Lower lobe of right lung (tissue), 2 donors: ENCODE measurements around the gene GRIN2C. TPM values are rescaled to one million over a fixed set of nuclear protein-coding genes. Genes with fewer than 3 reads are reported as not detected.

ENCODE experiments used
- ATAC-seq, 2 donors: fragments of 200-7000 bp; cut with Tn5 transposase; one replicate each; pipeline ENCODE4 v1.9.1; 2020 to 2022; ENCODE audit warnings: mild to moderate bottlenecking in 2 of 2, moderate library complexity in 2 of 2
- DNase-seq: peaks from one replicate; pipeline ENCODE4 v3.0.0-alpha.2; 2020
- H3K27ac ChIP-seq: fragments of 200-600 bp; one replicate; pipeline ENCODE4 v1.8.0; 2022
- H3K27me3 ChIP-seq: fragments of 200-600 bp; one replicate; pipeline ENCODE4 v1.8.0; 2022; ENCODE audit warnings: low read depth
- H3K36me3 ChIP-seq: fragments of 200-600 bp; one replicate; pipeline ENCODE4 v1.8.0; 2022; ENCODE audit warnings: mild to moderate bottlenecking
- H3K4me1 ChIP-seq: fragments of 200-600 bp; one replicate; pipeline ENCODE4 v1.8.0; 2022
- H3K4me3 ChIP-seq: fragments of 200-600 bp; one replicate; pipeline ENCODE4 v1.8.0; 2022; ENCODE audit warnings: mild to moderate bottlenecking
- H3K9me3 ChIP-seq: fragments of 200-600 bp; one replicate; pipeline ENCODE4 v1.8.0; 2022
- intact Hi-C: fragments of 100-400 bp; cut with DNase I; formaldehyde crosslinking; loops from one replicate; pipeline ENCODE4 v1.11.0; 2022
- total RNA-seq: library from RNA; stranded (reverse); fragmentation: NEBNext Ultra II Directional; extraction: Animal tissue kit (Norgen Biotek cat#: 25700); gene quantifications from one replicate; pipeline ENCODE4 v1.2.1, GENCODE V29; 2021
- TF ChIP-seq, protein P1 (sequence below): fragments of 200-600 bp; IDR thresholded peaks from one replicate; pipeline ENCODE4 v1.8.0; 2022; ENCODE audit warnings: antibody characterized with exemption, mild to moderate bottlenecking
- donor health status: DM: no; HTN: yes; CAD: no; lungs with severe emphysema.

GRIN2C gene
- total RNA-seq, 1 donor from 2014 or later, result 0.83 TPM

DNA sequence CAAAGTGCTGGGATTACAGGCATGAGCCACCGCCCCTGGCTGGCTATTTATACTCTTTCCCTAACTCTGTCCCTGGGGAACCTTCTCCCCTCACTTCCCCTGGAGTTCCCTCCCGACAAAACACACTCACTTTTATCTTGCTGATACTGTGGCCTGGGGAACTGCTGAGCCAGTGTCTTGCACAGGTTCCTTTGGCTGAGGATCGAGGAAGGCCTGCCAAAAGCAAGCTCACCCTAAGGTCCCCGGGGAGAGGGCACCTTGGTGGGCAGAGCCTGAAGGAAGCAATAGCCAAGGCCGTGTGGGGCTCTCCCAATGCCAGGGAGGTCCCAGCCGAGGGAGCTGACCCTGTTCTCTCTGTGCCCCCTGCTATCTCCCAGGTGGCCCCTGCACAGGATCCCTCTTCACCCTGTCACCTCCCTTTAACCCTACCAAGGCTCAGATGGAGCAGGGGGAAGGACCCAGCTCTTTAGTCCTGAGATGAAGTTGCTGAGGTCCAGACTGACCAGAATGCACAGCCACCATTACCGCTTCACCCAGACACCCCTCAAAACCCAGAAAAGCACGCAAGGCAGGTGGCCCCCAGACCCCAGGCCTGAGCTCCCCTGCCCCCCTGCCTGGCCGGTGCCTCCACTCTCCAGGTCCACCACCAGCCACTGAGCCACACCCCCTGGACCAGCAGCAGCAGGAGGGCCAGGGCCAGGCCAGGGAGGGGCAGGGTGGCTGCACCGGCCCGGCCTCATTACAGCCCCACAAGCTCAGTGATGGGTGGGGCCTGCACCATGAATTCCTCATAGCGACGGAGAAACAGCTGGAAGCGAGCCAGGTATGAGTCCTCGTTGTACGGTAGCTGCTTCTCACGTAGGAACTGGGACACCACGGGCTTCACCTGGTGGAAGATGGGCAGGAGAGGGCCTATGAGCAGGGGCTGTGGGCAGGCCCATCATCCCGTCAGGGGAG lies 18.2 kb upstream of the GRIN2C start:
- no peak for DNase-seq

DNA sequence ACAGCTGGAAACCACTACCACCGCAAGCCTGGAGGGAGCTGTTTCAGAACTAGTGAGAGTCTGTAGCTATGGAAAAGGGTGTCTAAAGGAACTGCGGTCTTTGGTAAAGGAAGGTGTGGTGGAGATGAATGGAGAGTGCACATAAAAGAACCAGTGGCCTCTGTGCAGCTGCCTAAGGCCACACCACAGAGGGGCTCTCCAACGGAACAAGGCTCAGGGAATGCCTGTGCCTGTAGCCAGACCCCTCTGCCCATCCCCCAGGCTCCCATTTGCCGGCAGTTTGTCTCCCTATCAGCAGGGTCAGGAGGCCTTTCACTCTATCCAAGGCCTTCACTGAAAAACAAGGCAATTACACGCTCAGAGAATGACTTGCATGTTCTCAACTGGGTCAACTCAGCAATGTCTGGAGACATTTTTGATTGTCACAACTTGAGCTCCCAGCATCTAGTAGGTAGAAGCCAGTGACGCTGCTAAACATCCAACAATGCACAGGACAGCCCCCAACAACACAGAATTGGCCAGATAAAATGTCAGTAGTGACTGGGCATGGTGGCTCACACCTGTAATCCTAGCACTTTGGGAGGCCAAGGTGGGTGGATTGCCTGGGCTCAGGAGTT lies 16.4 kb upstream of the GRIN2C start:
- no peak for ATAC-seq
- H3K4me3 ChIP-seq, result no peak overlapping the region
- H3K36me3 ChIP-seq, result no peaks in the 10 kb centered on the region
- intact Hi-C loops, result no loop called here
- TF ChIP-seq, protein P1, sequence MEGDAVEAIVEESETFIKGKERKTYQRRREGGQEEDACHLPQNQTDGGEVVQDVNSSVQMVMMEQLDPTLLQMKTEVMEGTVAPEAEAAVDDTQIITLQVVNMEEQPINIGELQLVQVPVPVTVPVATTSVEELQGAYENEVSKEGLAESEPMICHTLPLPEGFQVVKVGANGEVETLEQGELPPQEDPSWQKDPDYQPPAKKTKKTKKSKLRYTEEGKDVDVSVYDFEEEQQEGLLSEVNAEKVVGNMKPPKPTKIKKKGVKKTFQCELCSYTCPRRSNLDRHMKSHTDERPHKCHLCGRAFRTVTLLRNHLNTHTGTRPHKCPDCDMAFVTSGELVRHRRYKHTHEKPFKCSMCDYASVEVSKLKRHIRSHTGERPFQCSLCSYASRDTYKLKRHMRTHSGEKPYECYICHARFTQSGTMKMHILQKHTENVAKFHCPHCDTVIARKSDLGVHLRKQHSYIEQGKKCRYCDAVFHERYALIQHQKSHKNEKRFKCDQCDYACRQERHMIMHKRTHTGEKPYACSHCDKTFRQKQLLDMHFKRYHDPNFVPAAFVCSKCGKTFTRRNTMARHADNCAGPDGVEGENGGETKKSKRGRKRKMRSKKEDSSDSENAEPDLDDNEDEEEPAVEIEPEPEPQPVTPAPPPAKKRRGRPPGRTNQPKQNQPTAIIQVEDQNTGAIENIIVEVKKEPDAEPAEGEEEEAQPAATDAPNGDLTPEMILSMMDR, result no peak
- H3K4me1 ChIP-seq, result peaks cover 14% of the 10 kb centered on the region
- no peak overlapping the region for H3K27ac ChIP-seq
- no peaks in the 10 kb centered on the region for H3K9me3 ChIP-seq
- H3K27me3 ChIP-seq, result peaks cover 3% of the 10 kb centered on the region
- DNase-seq, result no peak

More for the DNA sequence above, 18.2 kb upstream of the GRIN2C start:
- H3K27me3 ChIP-seq, result peaks cover 14% of the 10 kb centered on the region
- peaks cover 6% of the 10 kb centered on the region for H3K4me1 ChIP-seq
- no peak for ATAC-seq
- H3K27ac ChIP-seq, result no peak overlapping the region
- intact Hi-C loops, result no loop called here
- H3K9me3 ChIP-seq, result no peaks in the 10 kb centered on the region
- no peaks in the 10 kb centered on the region for H3K36me3 ChIP-seq
- TF ChIP-seq, protein P1, result no peak
- no peak overlapping the region for H3K4me3 ChIP-seq

DNA sequence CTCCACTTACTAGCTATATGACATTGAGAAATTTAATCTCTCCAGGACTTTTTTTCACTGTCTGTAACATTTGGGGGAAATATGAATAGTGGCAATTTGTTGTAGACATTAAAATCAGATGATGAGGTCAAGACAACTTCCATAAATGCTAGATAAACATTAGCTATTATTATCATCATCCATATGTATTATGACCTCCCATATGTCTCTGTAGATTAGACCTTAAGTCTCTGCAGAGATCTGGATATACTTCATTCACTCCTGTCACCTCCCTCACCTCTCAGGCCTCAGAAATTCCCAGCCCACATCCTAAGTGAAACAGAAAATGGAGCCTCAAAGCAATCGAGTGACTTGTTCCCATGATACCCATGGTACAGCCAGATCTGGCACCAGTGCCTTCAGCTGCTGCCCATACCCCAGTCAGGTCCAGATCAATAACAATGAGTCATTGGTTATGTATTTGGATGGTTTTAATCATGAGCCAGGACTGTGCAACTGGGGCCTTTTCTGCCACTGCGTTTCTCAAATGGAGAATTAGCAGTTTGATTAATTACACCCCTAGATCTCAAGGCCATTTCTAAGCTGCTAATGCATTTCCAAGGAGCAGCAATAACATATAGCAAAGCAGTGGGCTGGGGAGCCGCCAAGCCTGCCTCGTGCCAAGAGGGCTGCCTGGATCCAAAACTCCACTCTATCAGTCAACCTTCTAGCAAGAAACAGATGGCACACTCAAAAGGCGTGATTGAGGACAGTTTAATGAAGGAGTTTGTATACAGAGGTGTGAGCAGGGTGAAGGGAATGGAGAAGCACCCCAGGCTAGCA lies 15.7 kb upstream of the GRIN2C start:
- Histone ChIP-seq H3K36me3 (no peaks in the 10 kb centered on the region), H3K4me3 (no peak overlapping the region), H3K9me3 (no peaks in the 10 kb centered on the region), H3K27me3 (peaks cover 3% of the 10 kb centered on the region), H3K4me1 (peaks cover 14% of the 10 kb centered on the region), H3K27ac (no peak overlapping the region)
- intact Hi-C loops, result no loop called here
- no peak for DNase-seq
- TF ChIP-seq, protein P1, result no peak
- ATAC-seq, result no peak

DNA sequence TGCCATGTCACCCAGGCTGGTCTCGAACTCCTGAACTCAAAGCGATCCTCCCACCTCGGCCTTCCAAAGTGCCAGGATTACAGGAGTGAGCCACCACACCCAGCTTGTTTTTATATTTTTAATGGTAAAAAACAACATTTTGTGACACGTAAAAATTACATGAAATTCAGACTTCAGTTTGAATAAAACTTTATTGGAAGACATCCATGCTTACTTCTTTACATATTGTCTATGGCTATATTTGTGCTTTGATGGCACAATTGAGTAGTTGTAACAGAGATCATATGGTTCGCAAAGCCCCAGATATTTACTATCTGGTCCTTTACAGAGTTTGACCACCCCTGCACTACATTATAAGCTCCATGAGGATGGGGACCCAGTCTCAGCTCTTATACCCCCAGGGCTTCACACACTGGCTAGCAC lies 14.9 kb upstream of the GRIN2C start:
- TF ChIP-seq, protein P1, result no peak
- Histone ChIP-seq H3K27me3 (peaks cover 3% of the 10 kb centered on the region), H3K4me1 (peaks cover 14% of the 10 kb centered on the region), H3K36me3 (no peaks in the 10 kb centered on the region), H3K27ac (no peak overlapping the region), H3K9me3 (no peaks in the 10 kb centered on the region), H3K4me3 (no peak overlapping the region)
- no peak for DNase-seq
- intact Hi-C loops, result no loop called here
- no peak for ATAC-seq
